Activated CD4-positive, alpha-beta T cell treated with anti-CD3 and anti-CD28 coated beads, Interleukin-2, Interleukin-6, amounts not matched to agents 100 ng/mL and 50 ng/mL, durations not matched to agents 16 hours and 8 hours (primary cell): ENCODE results near the gene PITPNC1.
"Not testable (repeated sequence)": the region's sequence is repeated elsewhere in the genome, so short reads cannot be mapped to it uniquely, and the experiment has no call there.

Experiments
- DNase-seq: peaks from one replicate; pipeline ENCODE4 v3.0.0-alpha.2; 2020

PITPNC1 gene

GRCh38 chr17:67491009-67491680 is 114.1 kb downstream of the PITPNC1 start:
- no peak for DNase-seq

GRCh38 chr17:67491681-67492024 is 114.6 kb downstream of the PITPNC1 start:
- DNase-seq, result no peak

- no peak for DNase-seq
Observed at GRCh38 chr17:67492251-67492740, 115.2 kb downstream of the PITPNC1 start.

GRCh38 chr17:67492824-67493517 is 115.9 kb downstream of the PITPNC1 start:
- DNase-seq, result no peak

- no peak for DNase-seq
Observed at GRCh38 chr17:67493812-67494211, 116.7 kb downstream of the PITPNC1 start.

- not testable (repeated sequence) for DNase-seq
Observed at GRCh38 chr17:67495534-67495933, 118.5 kb downstream of the PITPNC1 start.

- DNase-seq, result no peak
Observed at GRCh38 chr17:67496286-67496685, 119.2 kb downstream of the PITPNC1 start.

- no peak for DNase-seq
Observed at GRCh38 chr17:67499685-67500084, 122.6 kb downstream of the PITPNC1 start.

GRCh38 chr17:67500261-67500660 is 123.2 kb downstream of the PITPNC1 start:
- DNase-seq, result no peak

GRCh38 chr17:67500677-67501300 is 123.7 kb downstream of the PITPNC1 start:
- no peak for DNase-seq

- no peak for DNase-seq
Observed at GRCh38 chr17:67502151-67502550, 125.1 kb downstream of the PITPNC1 start.

GRCh38 chr17:67503184-67503583 is 126.1 kb downstream of the PITPNC1 start:
- no peak for DNase-seq

GRCh38 chr17:67503739-67504138 is 126.7 kb downstream of the PITPNC1 start:
- no peak for DNase-seq

- DNase-seq, result no peak
Observed at GRCh38 chr17:67504182-67504581, 127.1 kb downstream of the PITPNC1 start.

GRCh38 chr17:67506966-67507365 is 129.9 kb downstream of the PITPNC1 start:
- DNase-seq, result no peak

GRCh38 chr17:67509390-67510287 is 132.6 kb downstream of the PITPNC1 start:
- DNase-seq, result no peak

- DNase-seq, result no peak
Observed at GRCh38 chr17:67511012-67511411, 133.9 kb downstream of the PITPNC1 start.

GRCh38 chr17:67511804-67512203 is 134.7 kb downstream of the PITPNC1 start:
- no peak for DNase-seq

- DNase-seq, result no peak
Observed at GRCh38 chr17:67514998-67515397, 137.9 kb downstream of the PITPNC1 start.

GRCh38 chr17:67515490-67516083 is 138.5 kb downstream of the PITPNC1 start:
- DNase-seq, result no peak

- DNase-seq, result not testable (repeated sequence)
Observed at GRCh38 chr17:67516571-67516970, 139.5 kb downstream of the PITPNC1 start.

GRCh38 chr17:67517325-67517724 is 140.2 kb downstream of the PITPNC1 start:
- no peak for DNase-seq

GRCh38 chr17:67518876-67519275 is 141.8 kb downstream of the PITPNC1 start:
- DNase-seq, result no peak
